MM.1S (cell line): ENCODE results near the gene TRIB2.

Source experiments
- CTCF ChIP-seq: fragments of 300-600 bp; sonication (generic); IDR thresholded peaks from 2 replicates; pipeline ENCODE4 v1.5.1; 2016; ENCODE audit warnings: antibody characterized with exemption, low read length, mixed read lengths
- EZH2 ChIP-seq: fragments of 300-600 bp; sonication (generic); optimal IDR thresholded peaks from 2 replicates; pipeline ENCODE3; 2017; ENCODE audit warnings: low read depth, mild to moderate bottlenecking, antibody characterized with exemption, low read length, mixed read lengths
- EZH2phosphoT487 ChIP-seq: fragments of 300-600 bp; sonication (generic); IDR thresholded peaks from 2 replicates; pipeline ENCODE4 v1.6.1; 2018; ENCODE audit warnings: antibody characterized with exemption, low read length

GRCh38 chr2:12714391-12715221 lies 2.1 kb upstream of the TRIB2 start:
- TF ChIP-seq CTCF (no peak), EZH2 (no peak), EZH2phosphoT487 (no peak)
